Anterior cingulate cortex (tissue), 58 donors: ENCODE results near the gene ANO4.
"Not testable (repeated sequence)": the region's sequence is repeated elsewhere in the genome, so short reads cannot be mapped to it uniquely, and the experiment has no call there.

Experiments
- DNase-seq, 58 donors: peaks; one replicate each; lab custom pipeline; 2025; lab: John Stamatoyannopoulos, UW

The ANO4 gene

GRCh38 chr12:100867639-100868393 is 73.2 kb downstream of the ANO4 start:
- no peak for DNase-seq

- DNase-seq: no peak
Observed at GRCh38 chr12:100868487-100868886, 73.9 kb downstream of the ANO4 start.

DNA sequence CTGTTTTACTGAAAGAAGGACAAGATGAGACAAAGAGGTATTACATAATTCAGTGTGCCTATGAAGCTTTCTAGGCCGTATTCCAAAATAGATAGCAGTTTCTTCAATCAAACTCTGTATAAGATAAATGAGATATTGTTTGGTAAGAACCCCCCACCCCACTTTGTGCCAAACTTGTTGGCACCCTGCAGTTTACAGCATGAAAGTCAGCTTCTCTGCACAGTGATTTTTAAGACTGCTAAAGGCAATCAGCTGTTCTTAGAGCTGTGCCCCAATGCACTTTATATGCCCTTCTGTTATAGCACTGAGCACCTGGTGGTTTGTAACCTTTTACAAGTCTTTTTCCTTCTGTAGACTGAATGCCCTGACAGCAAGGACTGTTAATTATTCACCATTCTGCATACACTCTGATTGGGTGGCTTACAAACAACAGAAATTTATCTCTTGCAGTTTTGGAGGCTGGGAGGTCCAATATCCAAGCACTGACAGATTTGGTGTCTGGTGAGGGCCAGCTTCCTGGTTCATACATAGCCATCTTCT is 76.7 kb downstream of the ANO4 start:
- DNase-seq: no peak

- DNase-seq: no peak
Observed at GRCh38 chr12:100875156-100875555, 80.6 kb downstream of the ANO4 start.

DNA sequence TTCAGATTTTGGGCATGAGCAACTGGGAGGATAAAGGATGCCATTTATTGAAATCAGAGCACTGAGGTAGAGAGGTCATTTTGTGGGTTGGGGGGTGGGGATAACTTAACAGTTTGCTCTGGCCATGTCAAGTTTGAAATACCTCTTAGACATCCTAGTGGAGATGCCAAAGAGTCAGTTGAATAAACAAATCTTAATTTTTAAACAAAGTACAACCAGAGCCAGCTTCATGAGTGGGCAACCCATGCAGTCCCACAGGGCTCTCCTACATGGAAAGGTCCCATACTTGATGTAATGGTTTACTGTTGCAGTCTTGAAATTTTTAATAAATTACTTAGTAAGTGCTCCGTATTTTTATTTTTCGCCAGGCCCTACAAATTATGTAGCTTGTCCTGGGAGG is 81.2 kb downstream of the ANO4 start:
- no peak for DNase-seq

- DNase-seq: no peak
Observed at GRCh38 chr12:100877776-100878175, 83.2 kb downstream of the ANO4 start.

GRCh38 chr12:100895192-100895591 is 100.6 kb downstream of the ANO4 start:
- DNase-seq: peak in 1 of 58 donors; percentile 1

GRCh38 chr12:100896192-100896591 is 101.6 kb downstream of the ANO4 start:
- no peak for DNase-seq

- DNase-seq: peak in 1 of 58 donors; percentile 4
Observed at GRCh38 chr12:100897240-100897639, 102.7 kb downstream of the ANO4 start.

GRCh38 chr12:100899301-100899700 is 104.7 kb downstream of the ANO4 start:
- no peak for DNase-seq

DNA sequence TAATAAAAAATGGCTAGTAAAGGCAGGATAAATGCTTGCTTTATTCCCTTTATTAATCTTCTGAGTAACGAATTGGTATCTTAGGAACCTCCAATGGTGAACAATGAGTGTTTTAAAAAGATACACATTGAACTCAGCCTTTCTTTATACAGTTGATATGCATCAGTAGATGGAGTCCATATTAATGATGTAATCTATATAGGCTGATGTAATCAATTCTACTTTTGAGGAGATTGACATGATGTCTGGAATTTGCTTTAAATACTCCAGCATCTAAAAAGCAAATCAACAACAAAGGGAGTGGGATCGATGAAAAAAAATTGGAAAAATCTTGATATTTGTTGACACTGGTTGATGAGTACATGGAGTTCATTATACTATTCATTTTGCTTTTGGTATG is 106.2 kb downstream of the ANO4 start:
- DNase-seq: no peak

DNA sequence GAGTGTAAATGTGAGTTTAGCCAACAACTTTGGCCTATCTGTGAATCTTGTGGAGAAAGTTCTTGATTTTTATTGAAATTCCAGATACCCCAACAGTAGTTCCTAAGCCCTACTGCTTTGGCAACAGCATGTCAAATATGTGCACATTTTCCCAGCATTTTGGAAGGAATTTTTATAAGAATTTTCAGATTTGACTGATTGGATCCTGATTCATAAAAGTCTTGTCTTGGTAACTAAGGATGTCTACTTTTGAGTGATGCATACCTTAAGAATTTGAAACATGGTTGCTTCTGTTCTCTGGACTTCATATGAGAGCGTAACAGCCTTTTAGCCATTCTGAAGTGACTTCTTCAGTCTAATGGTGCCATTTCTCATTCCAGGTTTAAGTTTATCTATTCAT is 106.7 kb downstream of the ANO4 start:
- no peak for DNase-seq

DNA sequence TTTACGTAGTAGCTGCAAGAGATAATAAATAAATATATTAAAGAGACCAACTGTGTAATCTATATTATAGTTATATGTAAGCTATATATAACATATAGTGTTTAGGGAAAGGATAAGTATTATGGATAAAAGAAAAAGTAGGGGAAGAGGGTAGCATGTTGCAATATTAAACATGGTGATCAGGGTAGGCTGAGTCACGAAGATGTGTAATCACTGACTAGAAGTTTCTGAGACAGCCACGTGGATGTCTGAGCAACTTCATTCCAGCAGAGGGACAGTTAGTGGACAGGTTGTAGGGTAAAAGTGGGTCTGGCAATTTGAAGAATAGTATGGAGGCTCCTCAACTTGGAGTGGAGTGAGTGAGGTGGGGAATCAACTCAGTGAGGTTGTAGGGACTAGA is 109.7 kb downstream of the ANO4 start:
- DNase-seq: no peak

- DNase-seq: no peak
Observed at GRCh38 chr12:100908501-100908900, 113.9 kb downstream of the ANO4 start.

- peak in 1 of 58 donors; percentile 14 for DNase-seq
Observed at GRCh38 chr12:100913872-100914592, 119.5 kb downstream of the ANO4 start.

DNA sequence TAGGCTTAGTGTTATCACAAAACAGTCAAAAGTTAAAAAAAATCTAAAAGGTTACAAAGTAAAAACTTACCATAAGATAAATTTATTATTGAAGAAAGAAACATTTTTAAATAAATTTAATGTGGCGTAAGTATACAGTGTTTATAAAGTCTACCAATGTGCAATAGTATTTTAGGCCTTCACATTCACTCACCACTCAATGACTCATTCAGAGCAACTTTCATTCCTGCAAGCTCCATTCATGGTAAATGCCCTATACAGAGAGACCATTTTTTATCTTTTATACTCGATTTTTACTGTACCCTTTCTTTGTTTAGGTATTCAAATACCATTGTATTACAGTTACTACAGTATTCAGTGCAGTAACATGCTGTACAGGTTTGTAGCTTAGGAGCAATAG is 124.5 kb downstream of the ANO4 start:
- DNase-seq: no peak

DNA sequence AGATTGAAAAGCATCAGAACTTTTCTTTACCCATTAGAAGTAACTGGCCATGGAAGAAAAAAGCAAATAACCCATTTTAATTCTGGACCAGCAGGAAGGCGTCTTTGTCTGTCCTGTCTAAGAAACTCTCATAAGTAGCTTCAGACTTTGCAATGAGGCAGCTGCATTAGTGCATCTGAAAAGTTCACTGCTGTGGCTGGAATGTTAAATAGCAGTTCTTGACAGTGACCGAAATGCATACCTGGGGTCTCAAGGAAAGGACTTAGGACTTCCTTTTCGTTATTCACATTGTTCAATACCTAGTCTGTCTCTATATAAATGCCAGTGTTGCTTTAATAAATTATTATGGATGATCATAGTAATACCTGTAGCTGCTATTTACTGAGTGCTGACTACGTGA is 125.9 kb downstream of the ANO4 start:
- DNase-seq: no peak

DNA sequence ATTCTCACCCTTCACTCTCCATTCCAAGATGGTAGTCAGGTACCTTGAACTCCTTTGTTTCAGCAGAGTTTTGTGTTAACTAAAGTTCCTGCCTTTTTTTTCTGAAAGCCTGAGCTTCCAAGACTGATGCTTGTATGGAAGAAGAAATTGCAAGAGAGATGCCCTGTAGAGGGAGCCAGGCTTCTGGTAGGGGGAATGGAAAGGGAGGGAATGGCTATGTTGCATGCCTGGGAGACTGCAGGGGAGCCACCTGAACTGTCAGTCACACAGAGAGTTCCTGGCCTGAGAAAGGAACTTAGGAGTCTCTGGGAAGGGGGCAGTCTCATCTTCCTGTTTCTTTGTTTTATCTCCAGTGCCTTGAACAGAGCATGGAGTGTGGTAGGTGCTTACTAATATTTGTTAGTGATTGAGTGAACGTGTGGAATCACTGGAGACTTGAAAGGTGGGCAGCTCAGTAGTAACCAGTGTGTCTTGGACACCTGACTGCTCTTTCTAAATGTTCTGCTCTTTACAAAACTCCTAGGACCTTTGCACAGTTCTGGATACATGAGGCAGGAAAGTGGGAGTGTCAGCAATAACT is 132.2 kb downstream of the ANO4 start:
- no peak for DNase-seq

DNA sequence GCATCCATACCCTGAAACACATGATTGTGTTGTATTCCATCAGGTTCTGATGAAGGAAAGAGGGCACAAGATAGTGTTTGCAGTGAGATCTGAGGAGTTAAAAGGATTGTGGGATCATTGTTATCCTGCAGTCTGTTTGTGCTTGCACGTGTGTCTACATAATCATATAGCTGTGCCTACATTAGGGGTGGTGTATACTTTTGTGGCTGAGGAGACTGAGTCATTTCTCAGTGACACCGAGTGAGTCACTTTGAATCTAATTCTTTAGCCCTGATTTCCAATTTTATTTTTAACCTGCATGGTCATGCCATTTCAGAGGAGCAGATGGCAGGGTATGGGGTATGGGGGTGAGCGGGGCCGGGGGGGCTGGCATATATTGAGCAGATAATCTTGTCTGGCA is 133.2 kb downstream of the ANO4 start:
- no peak for DNase-seq

- no peak for DNase-seq
Observed at GRCh38 chr12:100932571-100932970, 138.0 kb downstream of the ANO4 start.

- DNase-seq: not testable (repeated sequence)
Observed at GRCh38 chr12:100933531-100933930, 139.0 kb downstream of the ANO4 start.
